H1 (cell line): ENCODE results near the gene WRAP73. TPM values are rescaled to one million over a fixed set of nuclear protein-coding genes. Genes with fewer than 3 reads are reported as not detected.

ENCODE experiments used
- BRCA1 ChIP-seq: IDR thresholded peaks from 2 replicates; pipeline ENCODE4 v1.6.1; 2012; ENCODE audit warnings: low read depth, low read length, improper control_type of control experiment
- CBX8 ChIP-seq: fragments of 300-800, 300-1000 bp; sonication (generic); IDR thresholded peaks from 2 replicates; pipeline ENCODE4 v1.7.1; 2016; ENCODE audit warnings: low read depth, low read length, borderline replicate concordance
- CTBP2 ChIP-seq: IDR thresholded peaks from 2 replicates; pipeline ENCODE4 v1.7.0; 2011; ENCODE audit warnings: borderline replicate concordance, mild to moderate bottlenecking, moderate library complexity, mixed read lengths, low read length; ENCODE audit not compliant: insufficient read depth, insufficient read length
- E2F6 ChIP-seq: IDR thresholded peaks from 2 replicates; pipeline ENCODE4 v1.6.1; 2012; ENCODE audit warnings: inconsistent platforms
- EZH2 ChIP-seq: fragments of 200-600 bp; sonication (generic); IDR thresholded peaks from 2 replicates; pipeline ENCODE4 v1.7.1; 2012; ENCODE audit warnings: low read depth, mild to moderate bottlenecking, moderate library complexity, low read length, inconsistent platforms; ENCODE audit not compliant: severe bottlenecking
- HDAC2 ChIP-seq, 2 experiments: fragments of 300-600 bp in 1 of 2; sonication (generic) in 1 of 2; IDR thresholded peaks; 2 replicates each; pipeline ENCODE4 v1.6.1; 2011 to 2012; ENCODE audit warnings: low read depth in 2 of 2, low read length in 2 of 2, mild to moderate bottlenecking in 2 of 2, moderate library complexity in 2 of 2, borderline replicate concordance in 1 of 2, inconsistent platforms in 1 of 2
- HDAC6 ChIP-seq: IDR thresholded peaks from one replicate; pipeline ENCODE4 v1.7.1; 2012; ENCODE audit warnings: low read depth, mild to moderate bottlenecking, inconsistent platforms, low read length, moderate library complexity
- KDM1A ChIP-seq: fragments of 200-600, 300-600 bp; sonication (generic); IDR thresholded peaks from 2 replicates; pipeline ENCODE4 v1.7.1; 2016; ENCODE audit warnings: mild to moderate bottlenecking, low read length, borderline replicate concordance
- KDM4A ChIP-seq: IDR thresholded peaks from one replicate; pipeline ENCODE4 v1.7.1; 2012; ENCODE audit warnings: low read depth, mild to moderate bottlenecking, moderate library complexity, low read length, inconsistent platforms; ENCODE audit not compliant: severe bottlenecking
- KDM5A ChIP-seq: fragments of 200-600 bp; IDR thresholded peaks from 2 replicates; pipeline ENCODE4 v1.7.1; 2012; ENCODE audit warnings: mild to moderate bottlenecking, low read length, inconsistent platforms, mixed read lengths
- MAX ChIP-seq: IDR thresholded peaks from 2 replicates; pipeline ENCODE4 v1.6.1; 2012; ENCODE audit warnings: inconsistent platforms
- PHF8 ChIP-seq: fragments of 200-600 bp; sonication (generic); conservative IDR thresholded peaks from 2 replicates; pipeline ENCODE4 v1.7.1; 2012; ENCODE audit warnings: low read depth, mild to moderate bottlenecking, inconsistent platforms, low read length, moderate library complexity
- POLR2A ChIP-seq, 2 experiments: IDR thresholded peaks; 1 replicate in 1 of 2; 2 replicates in 1 of 2; pipeline ENCODE4 v1.6.1; 2011; ENCODE audit warnings: low read depth in 2 of 2, low read length in 2 of 2, mild to moderate bottlenecking in 2 of 2; ENCODE audit errors: control extremely low read depth in 1 of 2
- POLR2AphosphoS5 ChIP-seq: IDR thresholded peaks from 2 replicates; pipeline ENCODE4 v1.6.1; 2011; ENCODE audit warnings: low read depth, low read length
- POU5F1 ChIP-seq: IDR thresholded peaks from 2 replicates; pipeline ENCODE4 v1.6.1; 2011; ENCODE audit warnings: low read depth, mild to moderate bottlenecking, low read length, moderate library complexity
- RAD21 ChIP-seq, 2 experiments: IDR thresholded peaks in 1 of 2; conservative IDR thresholded peaks in 1 of 2; 2 replicates each; pipeline ENCODE4 v1.6.1; 2011; ENCODE audit warnings: low read depth in 2 of 2, low read length in 2 of 2, improper control_type of control experiment in 1 of 2, inconsistent platforms in 1 of 2, mild to moderate bottlenecking in 1 of 2, moderate library complexity in 1 of 2
- RFX5 ChIP-seq: IDR thresholded peaks from 2 replicates; pipeline ENCODE4 v1.6.1; 2011; ENCODE audit warnings: low read depth, low read length, improper control_type of control experiment, borderline replicate concordance
- SIN3A ChIP-seq, 2 experiments: IDR thresholded peaks in 1 of 2; conservative IDR thresholded peaks in 1 of 2; 2 replicates each; pipeline ENCODE4 v1.6.1; 2011 to 2012; ENCODE audit warnings: low read length in 2 of 2, improper control_type of control experiment in 1 of 2, low read depth in 1 of 2, mild to moderate bottlenecking in 1 of 2
- TAF7 ChIP-seq: optimal IDR thresholded peaks from 2 replicates; pipeline ENCODE3; 2011; ENCODE audit warnings: low read depth, mild to moderate bottlenecking, inconsistent platforms, low read length, moderate library complexity, borderline replicate concordance
- TBP ChIP-seq: IDR thresholded peaks from 2 replicates; pipeline ENCODE4 v1.6.1; 2011; ENCODE audit warnings: low read depth, low read length, improper control_type of control experiment
- TCF12 ChIP-seq: IDR thresholded peaks from 2 replicates; pipeline ENCODE4 v1.6.1; 2011; ENCODE audit warnings: low read depth, mild to moderate bottlenecking, low read length
- ZNF274 ChIP-seq: IDR thresholded peaks from 2 replicates; pipeline ENCODE4 v1.7.0; 2012; ENCODE audit warnings: low read length, borderline replicate concordance; ENCODE audit errors: extremely low read depth
- polyA plus RNA-seq, 7 experiments: library from polyadenylated mRNA; depleted of rRNA in 3 of 7; stranded (reverse) in 5 of 7; unstranded in 2 of 7; fragments of >200 nt in 5 of 7; fragments of 200-250 nt in 2 of 7; gene quantifications; 1 replicate in 5 of 7; 2 replicates in 1 of 7; 4 replicates in 1 of 7; pipeline versions ENCODE4 v1.2.1 to v1.2.3, GENCODE V29; 2011 to 2013; ENCODE audit warnings: missing spikeins in 2 of 7, mixed read lengths in 2 of 7
- total RNA-seq: library from RNA; stranded (reverse); fragmentation: NEBNext Ultra II Directional; extraction: Animal tissue kit (Norgen Biotek cat#: 25700); gene quantifications from 2 replicates; pipeline ENCODE4 v1.2.1, GENCODE V29; 2021

WRAP73 gene
- total and polyA plus RNA-seq, 2 of the 8 experiments (the other 6 are each of a cell fraction or from before 2014, with no cell fraction given): 30.3 to 50.7 TPM

GRCh38 chr1:3649342-3650247 lies at the start of gene WRAP73 (continued):
- TF ChIP-seq RAD21 (IDR thresholded peaks at IDR 0.05 in 1 of 2, conservative IDR thresholded peaks at IDR 0.05 in 1 of 2; ENCODE audit: low read depth in 2 of 2, low read length in 2 of 2): no peak
- peak; percentile 67 for TF ChIP-seq PHF8
- TF ChIP-seq TCF12: no peak
- TF ChIP-seq POLR2A (IDR thresholded peaks at IDR 0.05; ENCODE audit: control extremely low read depth in 1 of 2, low read depth in 2 of 2, low read length in 2 of 2): no peak; a peak in 1 of 3 replicates
- no peak for TF ChIP-seq CTBP2
- no peak for TF ChIP-seq RFX5
- TF ChIP-seq TAF7: no peak
- TF ChIP-seq E2F6: no peak
- no peak for TF ChIP-seq EZH2
- TF ChIP-seq ZNF274: no peak
- TF ChIP-seq POU5F1: no peak
- TF ChIP-seq BRCA1: no peak; the same call in 1 of the 2 replicates
- no peak for TF ChIP-seq MAX
- no peak for TF ChIP-seq CBX8
- 0 out of 4 replicates have a peak, but pooled peaks of 1 of the 2 experiments have one; percentile 51 for TF ChIP-seq HDAC2 (IDR thresholded peaks at IDR 0.05; ENCODE audit: borderline replicate concordance in 1 of 2, low read depth in 2 of 2, low read length in 2 of 2)
- TF ChIP-seq HDAC6: no peak
- no peak for TF ChIP-seq TBP
- no peak for TF ChIP-seq KDM5A
- TF ChIP-seq KDM1A: no peak
- TF ChIP-seq SIN3A (conservative IDR thresholded peaks at IDR 0.05 in 1 of 2, IDR thresholded peaks at IDR 0.05 in 1 of 2; ENCODE audit: low read depth in 1 of 2, low read length in 2 of 2): peak in 1 of 2 experiments; percentile 73; a peak in 1 of 4 replicates
- TF ChIP-seq KDM4A: peak; percentile 83
- TF ChIP-seq POLR2AphosphoS5: no peak
